ENCODE data around the gene IFITM1. TPM values are rescaled to one million over a fixed set of nuclear protein-coding genes. Genes with fewer than 3 reads are reported as not detected.

The IFITM1 gene
- total and polyA plus RNA-seq, 9 of the 15 experiments (the other 6 are each of a cell fraction or from before 2014, with no cell fraction given), result 691 to 5,579 (median 974) TPM

DNA sequence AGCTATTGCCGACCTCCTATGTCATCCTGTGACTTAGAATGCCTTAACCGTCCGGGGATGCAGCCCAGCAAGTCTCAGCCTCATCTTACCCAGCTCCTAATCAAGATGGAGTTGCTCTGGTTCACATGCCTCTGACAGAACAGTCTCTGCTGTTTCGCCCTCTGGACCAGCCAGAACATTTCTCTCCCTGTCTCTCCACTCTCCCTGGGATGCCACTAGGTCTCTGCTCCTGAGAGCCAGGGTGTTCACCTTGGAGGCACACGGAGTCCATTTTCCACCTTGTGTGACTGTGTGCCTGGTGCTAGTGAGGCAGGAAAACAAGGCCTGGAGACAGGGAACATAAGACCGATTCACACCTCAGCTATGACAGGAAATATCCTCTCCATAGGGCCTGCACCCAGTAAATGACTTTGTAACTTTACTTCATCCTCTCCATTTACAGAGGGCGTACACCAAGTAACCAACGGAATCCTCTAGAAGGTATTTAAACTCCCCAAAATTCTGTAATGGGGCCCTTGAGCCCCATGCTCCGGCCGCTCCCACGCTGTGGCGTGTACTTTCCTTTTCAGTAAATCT, 38.7 kb downstream of the IFITM1 start (continued):
- TF ChIP-seq, protein P1, sequence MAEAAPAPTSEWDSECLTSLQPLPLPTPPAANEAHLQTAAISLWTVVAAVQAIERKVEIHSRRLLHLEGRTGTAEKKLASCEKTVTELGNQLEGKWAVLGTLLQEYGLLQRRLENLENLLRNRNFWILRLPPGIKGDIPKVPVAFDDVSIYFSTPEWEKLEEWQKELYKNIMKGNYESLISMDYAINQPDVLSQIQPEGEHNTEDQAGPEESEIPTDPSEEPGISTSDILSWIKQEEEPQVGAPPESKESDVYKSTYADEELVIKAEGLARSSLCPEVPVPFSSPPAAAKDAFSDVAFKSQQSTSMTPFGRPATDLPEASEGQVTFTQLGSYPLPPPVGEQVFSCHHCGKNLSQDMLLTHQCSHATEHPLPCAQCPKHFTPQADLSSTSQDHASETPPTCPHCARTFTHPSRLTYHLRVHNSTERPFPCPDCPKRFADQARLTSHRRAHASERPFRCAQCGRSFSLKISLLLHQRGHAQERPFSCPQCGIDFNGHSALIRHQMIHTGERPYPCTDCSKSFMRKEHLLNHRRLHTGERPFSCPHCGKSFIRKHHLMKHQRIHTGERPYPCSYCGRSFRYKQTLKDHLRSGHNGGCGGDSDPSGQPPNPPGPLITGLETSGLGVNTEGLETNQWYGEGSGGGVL (CRISPR knock-in tag; IDR thresholded peaks at IDR 0.05), result peak; percentile 90
- TF ChIP-seq ZFX (CRISPR knock-in tag; IDR thresholded peaks at IDR 0.05), result no peak
- TF ChIP-seq, protein P2, sequence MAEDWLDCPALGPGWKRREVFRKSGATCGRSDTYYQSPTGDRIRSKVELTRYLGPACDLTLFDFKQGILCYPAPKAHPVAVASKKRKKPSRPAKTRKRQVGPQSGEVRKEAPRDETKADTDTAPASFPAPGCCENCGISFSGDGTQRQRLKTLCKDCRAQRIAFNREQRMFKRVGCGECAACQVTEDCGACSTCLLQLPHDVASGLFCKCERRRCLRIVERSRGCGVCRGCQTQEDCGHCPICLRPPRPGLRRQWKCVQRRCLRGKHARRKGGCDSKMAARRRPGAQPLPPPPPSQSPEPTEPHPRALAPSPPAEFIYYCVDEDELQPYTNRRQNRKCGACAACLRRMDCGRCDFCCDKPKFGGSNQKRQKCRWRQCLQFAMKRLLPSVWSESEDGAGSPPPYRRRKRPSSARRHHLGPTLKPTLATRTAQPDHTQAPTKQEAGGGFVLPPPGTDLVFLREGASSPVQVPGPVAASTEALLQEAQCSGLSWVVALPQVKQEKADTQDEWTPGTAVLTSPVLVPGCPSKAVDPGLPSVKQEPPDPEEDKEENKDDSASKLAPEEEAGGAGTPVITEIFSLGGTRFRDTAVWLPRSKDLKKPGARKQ (CRISPR knock-in tag; IDR thresholded peaks at IDR 0.05), result 0 out of 2 replicates have a peak, but pooled peaks have one; percentile 87
- no peak for TF ChIP-seq KDM1A (IDR thresholded peaks at IDR 0.05)
- peak; percentile 98 for TF ChIP-seq HDAC8 (tag; IDR thresholded peaks at IDR 0.05)
- no peak for TF ChIP-seq SRSF9 (IDR thresholded peaks at IDR 0.05; ENCODE audit: borderline replicate concordance, low read depth, low read length)
- TF ChIP-seq ELF1 (tag; IDR thresholded peaks at IDR 0.05), result 0 out of 2 replicates have a peak, but pooled peaks have one; percentile 17
- TF ChIP-seq, protein P3, sequence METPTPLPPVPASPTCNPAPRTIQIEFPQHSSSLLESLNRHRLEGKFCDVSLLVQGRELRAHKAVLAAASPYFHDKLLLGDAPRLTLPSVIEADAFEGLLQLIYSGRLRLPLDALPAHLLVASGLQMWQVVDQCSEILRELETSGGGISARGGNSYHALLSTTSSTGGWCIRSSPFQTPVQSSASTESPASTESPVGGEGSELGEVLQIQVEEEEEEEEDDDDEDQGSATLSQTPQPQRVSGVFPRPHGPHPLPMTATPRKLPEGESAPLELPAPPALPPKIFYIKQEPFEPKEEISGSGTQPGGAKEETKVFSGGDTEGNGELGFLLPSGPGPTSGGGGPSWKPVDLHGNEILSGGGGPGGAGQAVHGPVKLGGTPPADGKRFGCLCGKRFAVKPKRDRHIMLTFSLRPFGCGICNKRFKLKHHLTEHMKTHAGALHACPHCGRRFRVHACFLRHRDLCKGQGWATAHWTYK (CRISPR knock-in tag; IDR thresholded peaks at IDR 0.05), result peak; percentile 97
- peak; percentile 98 for TF ChIP-seq NR4A1 (CRISPR knock-in tag; IDR thresholded peaks at IDR 0.05)
- TF ChIP-seq NR4A1 (tag; IDR thresholded peaks at IDR 0.05), result peak; percentile 99
- TF ChIP-seq, protein P4, sequence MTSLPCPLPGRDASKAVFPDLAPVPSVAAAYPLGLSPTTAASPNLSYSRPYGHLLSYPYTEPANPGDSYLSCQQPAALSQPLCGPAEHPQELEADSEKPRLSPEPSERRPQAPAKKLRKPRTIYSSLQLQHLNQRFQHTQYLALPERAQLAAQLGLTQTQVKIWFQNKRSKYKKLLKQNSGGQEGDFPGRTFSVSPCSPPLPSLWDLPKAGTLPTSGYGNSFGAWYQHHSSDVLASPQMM (CRISPR knock-in tag; IDR thresholded peaks at IDR 0.05), result 0 out of 2 replicates have a peak, but pooled peaks have one; percentile 54
- no peak for TF ChIP-seq NFYB (IDR thresholded peaks at IDR 0.05; ENCODE audit: extremely low read depth, insufficient read length)
- peak; percentile 95 for TF ChIP-seq ZBTB17 (CRISPR knock-in tag; IDR thresholded peaks at IDR 0.05)
- TF ChIP-seq NCOA1 (IDR thresholded peaks at IDR 0.05; ENCODE audit: low read depth), result no peak
- peak; percentile 90 for TF ChIP-seq PHTF2 (CRISPR knock-in tag; IDR thresholded peaks at IDR 0.05)
- peak; percentile 88 for TF ChIP-seq ZKSCAN8 (CRISPR knock-in tag; IDR thresholded peaks at IDR 0.05)
- TF ChIP-seq ZSCAN32 (CRISPR knock-in tag; IDR thresholded peaks at IDR 0.05), result peak; percentile 73
- TF ChIP-seq, protein P5, sequence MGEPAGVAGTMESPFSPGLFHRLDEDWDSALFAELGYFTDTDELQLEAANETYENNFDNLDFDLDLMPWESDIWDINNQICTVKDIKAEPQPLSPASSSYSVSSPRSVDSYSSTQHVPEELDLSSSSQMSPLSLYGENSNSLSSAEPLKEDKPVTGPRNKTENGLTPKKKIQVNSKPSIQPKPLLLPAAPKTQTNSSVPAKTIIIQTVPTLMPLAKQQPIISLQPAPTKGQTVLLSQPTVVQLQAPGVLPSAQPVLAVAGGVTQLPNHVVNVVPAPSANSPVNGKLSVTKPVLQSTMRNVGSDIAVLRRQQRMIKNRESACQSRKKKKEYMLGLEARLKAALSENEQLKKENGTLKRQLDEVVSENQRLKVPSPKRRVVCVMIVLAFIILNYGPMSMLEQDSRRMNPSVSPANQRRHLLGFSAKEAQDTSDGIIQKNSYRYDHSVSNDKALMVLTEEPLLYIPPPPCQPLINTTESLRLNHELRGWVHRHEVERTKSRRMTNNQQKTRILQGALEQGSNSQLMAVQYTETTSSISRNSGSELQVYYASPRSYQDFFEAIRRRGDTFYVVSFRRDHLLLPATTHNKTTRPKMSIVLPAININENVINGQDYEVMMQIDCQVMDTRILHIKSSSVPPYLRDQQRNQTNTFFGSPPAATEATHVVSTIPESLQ (CRISPR knock-in tag; IDR thresholded peaks at IDR 0.05), result no peak
- TF ChIP-seq GABPB1 (CRISPR knock-in tag; IDR thresholded peaks at IDR 0.05), result no peak
- peak; percentile 91 for TF ChIP-seq ZNF175 (CRISPR knock-in tag; IDR thresholded peaks at IDR 0.05; ENCODE audit: low read depth)

All from K562 (cell line).